Lower leg skin (tissue), 4 donors: Measurements from ENCODE around the gene GPX4. TPM values are rescaled to one million over a fixed set of nuclear protein-coding genes. Genes with fewer than 3 reads are reported as not detected.

ENCODE experiments used
- DNase-seq, 2 donors: peaks; one replicate each; pipeline ENCODE4 v3.0.0-alpha.2; 2019; ENCODE audit warnings: low spot score in 2 of 2
- H3K4me3 ChIP-seq: fragments of 200-600 bp; sonication (generic); 2 replicates; pipeline ENCODE4 v1.5.1; 2017; ENCODE audit warnings: mild to moderate bottlenecking, low read depth; ENCODE audit not compliant: poor library complexity, severe bottlenecking
- POLR2A ChIP-seq, 2 donors: fragments of 450-650 bp; IDR thresholded peaks; one replicate each; pipeline ENCODE4 v1.6.1; 2016 to 2017; ENCODE audit warnings: antibody characterized with exemption in 2 of 2, mild to moderate bottlenecking in 1 of 2, moderate library complexity in 1 of 2
- WGBS, 2 donors: methylation state at CpG; one replicate each; pipeline ENCODE4 v1.1.5; 2018; 5-methylcytosine and 5-hydroxymethylcytosine counted together
- intact Hi-C: fragments of 100-400 bp; cut with DNase I; formaldehyde crosslinking; loops from one replicate; pipeline ENCODE4 v1.15.0; 2023; ENCODE audit warnings: low total_unique reads
- total RNA-seq, 4 donors: library from RNA; depleted of rRNA; stranded (reverse); fragments of >200 nt; gene quantifications; one replicate each; pipeline ENCODE4 v1.1.0, GENCODE V29; 2016
- TF ChIP-seq, protein P1 (sequence below), 3 donors: fragments of 450-650 bp; IDR thresholded peaks; one replicate each; pipeline ENCODE4 v1.5.1; 2016; ENCODE audit warnings: antibody characterized with exemption in 3 of 3, mild to moderate bottlenecking in 3 of 3, moderate library complexity in 2 of 3

Gene GPX4
- total RNA-seq, 4 donors from 2014 or later, result 375 to 507 (median 469) TPM

DNA sequence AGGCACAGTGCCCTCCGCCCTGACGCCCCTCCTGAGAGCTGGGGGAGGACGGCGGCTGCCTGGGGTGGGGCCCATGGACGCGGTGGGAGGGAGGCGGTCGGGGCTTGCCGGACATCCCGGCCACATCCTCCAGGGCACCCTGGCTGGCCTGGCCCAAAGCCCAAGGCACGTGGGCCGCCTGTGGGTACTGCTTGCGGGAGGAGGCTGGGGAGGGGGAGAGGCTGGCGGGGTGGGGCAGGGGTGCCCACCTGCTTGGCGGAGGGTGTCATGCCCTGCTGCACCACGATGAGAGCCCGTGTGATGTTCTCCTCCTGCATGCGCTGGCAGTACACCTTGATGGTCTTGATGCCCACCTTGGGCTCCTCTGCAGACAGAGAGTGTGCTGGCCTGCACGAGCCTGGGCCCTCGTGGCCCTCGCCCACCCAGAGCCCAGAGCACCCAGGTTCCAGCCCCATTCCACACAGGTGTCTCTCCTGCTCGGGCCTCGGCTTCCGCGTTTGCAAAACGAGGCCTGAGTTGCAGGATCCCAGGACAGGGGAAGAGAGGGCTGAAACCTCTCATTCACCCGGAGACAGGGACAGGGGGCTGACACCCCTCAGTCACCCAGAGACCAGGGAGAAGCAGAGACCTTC, 12.1 kb upstream of the GPX4 start:
- intact Hi-C loops, result no loop called here
- TF ChIP-seq, protein P1, sequence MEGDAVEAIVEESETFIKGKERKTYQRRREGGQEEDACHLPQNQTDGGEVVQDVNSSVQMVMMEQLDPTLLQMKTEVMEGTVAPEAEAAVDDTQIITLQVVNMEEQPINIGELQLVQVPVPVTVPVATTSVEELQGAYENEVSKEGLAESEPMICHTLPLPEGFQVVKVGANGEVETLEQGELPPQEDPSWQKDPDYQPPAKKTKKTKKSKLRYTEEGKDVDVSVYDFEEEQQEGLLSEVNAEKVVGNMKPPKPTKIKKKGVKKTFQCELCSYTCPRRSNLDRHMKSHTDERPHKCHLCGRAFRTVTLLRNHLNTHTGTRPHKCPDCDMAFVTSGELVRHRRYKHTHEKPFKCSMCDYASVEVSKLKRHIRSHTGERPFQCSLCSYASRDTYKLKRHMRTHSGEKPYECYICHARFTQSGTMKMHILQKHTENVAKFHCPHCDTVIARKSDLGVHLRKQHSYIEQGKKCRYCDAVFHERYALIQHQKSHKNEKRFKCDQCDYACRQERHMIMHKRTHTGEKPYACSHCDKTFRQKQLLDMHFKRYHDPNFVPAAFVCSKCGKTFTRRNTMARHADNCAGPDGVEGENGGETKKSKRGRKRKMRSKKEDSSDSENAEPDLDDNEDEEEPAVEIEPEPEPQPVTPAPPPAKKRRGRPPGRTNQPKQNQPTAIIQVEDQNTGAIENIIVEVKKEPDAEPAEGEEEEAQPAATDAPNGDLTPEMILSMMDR (IDR thresholded peaks at IDR 0.05), result no peak
- TF ChIP-seq POLR2A (IDR thresholded peaks at IDR 0.05), result no peak
- 85 to 89% methylated on average over 21 to 23 of the region's 27 CpGs for WGBS, 2 donors
- no peak for DNase-seq
- no peak overlapping the region for H3K4me3 ChIP-seq

DNA sequence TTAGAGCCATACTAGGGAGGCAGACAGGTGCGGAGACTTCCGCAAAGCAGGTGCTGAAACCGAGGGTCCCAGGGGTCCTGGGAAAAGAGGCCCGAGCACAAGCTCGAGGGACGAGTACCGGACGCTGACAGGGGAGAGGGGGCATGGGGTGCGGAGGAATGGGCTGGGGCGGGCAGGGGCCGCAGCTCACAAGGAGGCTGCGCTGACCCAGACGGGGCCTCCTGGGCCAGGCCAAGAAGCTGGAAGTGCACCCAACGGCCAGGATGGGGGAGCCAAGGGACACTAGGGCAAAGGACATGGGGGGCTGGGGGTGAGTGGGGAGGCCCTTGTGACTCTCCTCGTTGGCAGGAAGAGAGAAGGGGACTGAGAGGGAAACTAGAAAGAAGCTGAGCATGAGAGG, 10.5 kb upstream of the GPX4 start:
- intact Hi-C loops, result no loop called here
- 86% methylated on average over 15 of the region's 15 CpGs for WGBS, 2 donors
- H3K4me3 ChIP-seq, result no peak overlapping the region
- no peak for DNase-seq
- TF ChIP-seq POLR2A (IDR thresholded peaks at IDR 0.05), result no peak
- TF ChIP-seq, protein P1 (IDR thresholded peaks at IDR 0.05), result no peak

DNA sequence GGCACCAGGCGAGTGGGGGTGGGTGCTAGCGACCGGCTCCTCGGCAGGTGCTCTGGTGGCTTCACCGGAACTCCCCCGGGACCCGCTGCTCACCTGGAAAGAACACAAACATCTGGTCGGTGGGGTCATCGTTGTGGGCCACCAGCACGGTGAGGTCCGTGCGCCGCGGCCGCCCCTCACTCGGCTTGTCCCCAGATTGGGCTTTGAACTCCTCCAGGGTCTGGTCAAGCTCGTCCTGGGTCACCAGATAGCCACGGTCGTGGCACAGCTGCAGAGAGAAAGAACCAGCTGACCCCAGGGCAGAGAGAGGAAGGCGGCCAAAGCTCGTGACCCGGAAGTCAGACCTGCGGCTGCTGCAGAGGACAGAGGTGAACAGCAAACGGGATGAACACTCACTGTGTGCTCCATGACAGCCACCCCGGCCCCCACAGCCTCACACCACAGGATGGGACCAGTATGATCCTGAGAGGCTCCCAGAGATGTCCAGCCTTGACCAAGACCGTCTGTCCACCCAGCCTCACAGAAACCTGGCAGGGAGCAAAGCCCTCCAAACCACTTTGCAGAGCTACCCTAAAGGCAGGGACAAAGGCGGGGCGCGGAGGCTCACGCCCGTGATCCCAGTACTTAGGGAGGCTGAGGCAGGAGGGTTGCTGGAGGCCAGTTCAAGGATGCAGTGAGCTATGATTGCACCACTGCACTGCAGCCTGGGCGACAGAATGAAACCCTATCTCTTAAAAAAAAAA, 9.8 kb upstream of the GPX4 start:
- intact Hi-C loops, result no loop called here
- 62 to 66% methylated on average over 32 of the region's 32 CpGs for WGBS, 2 donors
- no peak for DNase-seq
- H3K4me3 ChIP-seq, result peak overlapping the region; percentile 87
- TF ChIP-seq, protein P1 (IDR thresholded peaks at IDR 0.05), result no peak
- TF ChIP-seq POLR2A (IDR thresholded peaks at IDR 0.05), result no peak

DNA sequence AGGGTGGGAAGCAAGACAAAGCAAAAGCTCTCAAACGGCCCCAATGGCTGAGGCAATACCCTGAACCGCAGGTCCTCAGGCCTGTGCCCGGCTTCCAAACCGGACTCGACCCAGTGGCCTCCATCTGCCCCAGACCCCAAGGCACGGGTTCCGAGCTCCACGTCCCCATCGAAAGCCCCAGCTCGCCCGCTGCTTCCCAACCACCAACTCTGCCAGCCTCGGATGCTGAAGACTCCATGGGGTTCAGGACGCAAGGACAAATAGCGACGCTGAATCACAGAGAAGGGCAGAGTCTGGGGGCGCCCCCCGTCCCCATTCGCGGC, 9.2 kb upstream of the GPX4 start:
- TF ChIP-seq, protein P1 (IDR thresholded peaks at IDR 0.05), result no peak
- TF ChIP-seq POLR2A (IDR thresholded peaks at IDR 0.05), result no peak
- H3K4me3 ChIP-seq, result peak overlapping the region; percentile 87
- DNase-seq, result no peak
- WGBS, 2 donors, result 1 to 2% methylated on average over 16 to 18 of the region's 19 CpGs
- intact Hi-C loops, result no loop called here

DNA sequence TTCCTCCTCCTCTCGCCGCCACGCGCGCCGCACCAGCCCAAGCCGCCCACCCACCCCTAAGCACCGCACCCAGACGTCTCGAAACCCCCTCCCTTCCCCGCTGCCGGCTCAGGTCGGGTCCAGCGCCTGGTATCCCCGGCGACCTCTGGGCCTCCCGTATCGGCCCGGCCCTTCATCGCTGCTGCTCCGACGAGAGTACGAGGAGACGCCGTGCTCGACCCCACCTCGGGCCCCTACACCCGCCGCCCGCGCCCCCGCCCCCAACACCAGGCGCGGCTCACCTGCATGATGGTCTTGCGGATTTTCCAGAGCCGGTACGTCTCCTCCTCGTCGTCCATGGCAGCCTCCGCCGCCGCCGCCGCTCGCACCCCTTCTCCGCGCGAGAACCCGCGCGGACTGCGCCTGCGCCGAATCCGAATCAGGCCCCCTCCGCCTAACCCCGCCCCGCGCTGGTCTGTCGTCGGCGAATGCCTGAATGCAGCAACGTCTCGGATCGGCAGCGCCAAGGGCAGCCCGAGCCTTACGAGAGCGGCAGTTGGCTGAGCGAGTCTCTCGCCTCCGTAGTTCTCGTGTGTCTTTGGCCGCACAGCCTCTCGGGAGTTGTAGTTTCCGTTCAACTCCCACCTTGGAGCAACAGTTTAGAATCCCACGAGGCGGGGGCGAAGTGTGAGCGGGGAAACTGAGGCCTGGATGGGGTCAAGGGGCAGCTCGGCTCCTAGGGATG, 8.7 kb upstream of the GPX4 start, which contains the start of gene POLR2E:
Gene POLR2E, minus strand, starts transcription at position 398 of the 724 bp plus-strand sequence. Its CDS starts 60 bp downstream, at position 338.
- peak within 1 kb of the TSS; percentile 87 for H3K4me3 ChIP-seq
- intact Hi-C loops, result no loop called here
- WGBS, 2 donors, result 0% methylated on average over 29 to 67 of the region's 81 CpGs
- DNase-seq, result peak; percentile 97 to 100
- TF ChIP-seq, protein P1 (IDR thresholded peaks at IDR 0.05), result no peak
- peak in 1 of 2 donors; percentile 42 for TF ChIP-seq POLR2A (IDR thresholded peaks at IDR 0.05)
